ENCODE measurements around the gene TSPAN9.

- TF ChIP-seq CTCF (IDR thresholded peaks at IDR 0.05) (no peak), RAD21 (IDR thresholded peaks at IDR 0.05; ENCODE audit: low read length) (no peak), EP300 (IDR thresholded peaks at IDR 0.05; ENCODE audit: borderline replicate concordance in 1 of 2, low read depth in 1 of 2, low read length in 1 of 2) (no peak), YY1 (IDR thresholded peaks at IDR 0.05; ENCODE audit: low read depth) (no peak)
Measured at GRCh38 chr12:3308063-3308462, 230.9 kb downstream of the TSPAN9 start.

All from SK-N-SH (cell line).